ENCODE results near the gene LBHD2.

- TF ChIP-seq POLR2AphosphoS5 (IDR thresholded peaks at IDR 0.05) = no peak
- TF ChIP-seq, protein P1, sequence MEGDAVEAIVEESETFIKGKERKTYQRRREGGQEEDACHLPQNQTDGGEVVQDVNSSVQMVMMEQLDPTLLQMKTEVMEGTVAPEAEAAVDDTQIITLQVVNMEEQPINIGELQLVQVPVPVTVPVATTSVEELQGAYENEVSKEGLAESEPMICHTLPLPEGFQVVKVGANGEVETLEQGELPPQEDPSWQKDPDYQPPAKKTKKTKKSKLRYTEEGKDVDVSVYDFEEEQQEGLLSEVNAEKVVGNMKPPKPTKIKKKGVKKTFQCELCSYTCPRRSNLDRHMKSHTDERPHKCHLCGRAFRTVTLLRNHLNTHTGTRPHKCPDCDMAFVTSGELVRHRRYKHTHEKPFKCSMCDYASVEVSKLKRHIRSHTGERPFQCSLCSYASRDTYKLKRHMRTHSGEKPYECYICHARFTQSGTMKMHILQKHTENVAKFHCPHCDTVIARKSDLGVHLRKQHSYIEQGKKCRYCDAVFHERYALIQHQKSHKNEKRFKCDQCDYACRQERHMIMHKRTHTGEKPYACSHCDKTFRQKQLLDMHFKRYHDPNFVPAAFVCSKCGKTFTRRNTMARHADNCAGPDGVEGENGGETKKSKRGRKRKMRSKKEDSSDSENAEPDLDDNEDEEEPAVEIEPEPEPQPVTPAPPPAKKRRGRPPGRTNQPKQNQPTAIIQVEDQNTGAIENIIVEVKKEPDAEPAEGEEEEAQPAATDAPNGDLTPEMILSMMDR (IDR thresholded peaks at IDR 0.05) = no peak
Observed at GRCh38 chr14:103125098-103126070, 41.4 kb downstream of the LBHD2 start.
